ENCODE measurements around the gene ZNF799.
"Not testable (repeated sequence)": the region's sequence is repeated elsewhere in the genome, so short reads cannot be mapped to it uniquely, and the experiment has no call there.

The ZNF799 gene

GRCh38 chr19:12400633-12401502 is at the start of gene ZNF799:
TSS of gene ZNF799 (minus strand) at chr19:12401271. CDS start at chr19:12401070, 201 bp downstream.
- TF ChIP-seq CTCF (IDR thresholded peaks at IDR 0.05; ENCODE audit: low read length, missing control alignments), result no peak
- H3K4me3 ChIP-seq (replicated peaks; ENCODE audit: low read depth, low read length), result peak within 1 kb of the TSS; percentile 81
- DNase-seq (ENCODE audit: low read depth), result peak; percentile 98

GRCh38 chr19:12450844-12451243 is 49.8 kb upstream of the ZNF799 start:
- H3K4me3 ChIP-seq (replicated peaks; ENCODE audit: low read depth, low read length), result no peak overlapping the region
- DNase-seq (ENCODE audit: low read depth), result no peak
- TF ChIP-seq CTCF (IDR thresholded peaks at IDR 0.05; ENCODE audit: low read length, missing control alignments), result no peak

- H3K4me3 ChIP-seq (replicated peaks; ENCODE audit: low read depth, low read length), result no peak overlapping the region
- DNase-seq (ENCODE audit: low read depth), result no peak
- no peak for TF ChIP-seq CTCF (IDR thresholded peaks at IDR 0.05; ENCODE audit: low read length, missing control alignments)
Observed at GRCh38 chr19:12448808-12449207, 47.7 kb upstream of the ZNF799 start.

- peak within 1 kb of the TSS; percentile 79 for H3K4me3 ChIP-seq (replicated peaks; ENCODE audit: low read depth, low read length)
- peak; percentile 97 for DNase-seq (ENCODE audit: low read depth)
- TF ChIP-seq CTCF (IDR thresholded peaks at IDR 0.05; ENCODE audit: low read length, missing control alignments), result no peak
Observed at GRCh38 chr19:12440541-12441316, 39.7 kb upstream of the ZNF799 start, which contains the start of gene ZNF443. TSS of gene ZNF443 (minus strand) at chr19:12441021. CDS start at chr19:12440914, 107 bp downstream.

GRCh38 chr19:12439686-12440540 is 38.8 kb upstream of the ZNF799 start:
- peak overlapping the region; percentile 79 for H3K4me3 ChIP-seq (replicated peaks; ENCODE audit: low read depth, low read length)
- peak; percentile 8 for DNase-seq (ENCODE audit: low read depth)

GRCh38 chr19:12430726-12431299 is 29.7 kb upstream of the ZNF799 start:
- DNase-seq (ENCODE audit: low read depth); H3K4me3 ChIP-seq (replicated peaks; ENCODE audit: low read depth, low read length): not testable (repeated sequence)

GRCh38 chr19:12425888-12426274 is 24.8 kb upstream of the ZNF799 start:
- H3K4me3 ChIP-seq (replicated peaks; ENCODE audit: low read depth, low read length), result no peak overlapping the region
- no peak for TF ChIP-seq CTCF (IDR thresholded peaks at IDR 0.05; ENCODE audit: low read length, missing control alignments)

More at GRCh38 chr19:12425888-12426274, 24.8 kb upstream of the ZNF799 start:
- DNase-seq (ENCODE audit: low read depth), result no peak

All from fibroblast of pulmonary artery (primary cell).